Neuron (in vitro differentiated cells): ENCODE results near the gene ACOXL.

Source experiments
- H2AFZ ChIP-seq: one replicate; pipeline ENCODE4 v1.6.1; 2013; ENCODE audit warnings: low read depth, mild to moderate bottlenecking, inconsistent platforms, low read length, moderate library complexity
- H3K27me3 ChIP-seq: one replicate; pipeline ENCODE4 v1.6.1; 2013; ENCODE audit warnings: low read length; ENCODE audit not compliant: insufficient read depth
- H3K36me3 ChIP-seq: one replicate; pipeline ENCODE4 v1.6.1; 2013; ENCODE audit warnings: low read length; ENCODE audit not compliant: insufficient read depth
- H3K4me1 ChIP-seq: one replicate; pipeline ENCODE4 v1.6.1; 2013; ENCODE audit warnings: low read length; ENCODE audit not compliant: insufficient read depth
- H3K4me3 ChIP-seq: 2 replicates; pipeline ENCODE4 v1.5.1; 2013; ENCODE audit warnings: mild to moderate bottlenecking, low read length, moderate library complexity
- H3K9me3 ChIP-seq: one replicate; pipeline ENCODE4 v1.6.1; 2013; ENCODE audit warnings: low read length

Gene ACOXL

DNA sequence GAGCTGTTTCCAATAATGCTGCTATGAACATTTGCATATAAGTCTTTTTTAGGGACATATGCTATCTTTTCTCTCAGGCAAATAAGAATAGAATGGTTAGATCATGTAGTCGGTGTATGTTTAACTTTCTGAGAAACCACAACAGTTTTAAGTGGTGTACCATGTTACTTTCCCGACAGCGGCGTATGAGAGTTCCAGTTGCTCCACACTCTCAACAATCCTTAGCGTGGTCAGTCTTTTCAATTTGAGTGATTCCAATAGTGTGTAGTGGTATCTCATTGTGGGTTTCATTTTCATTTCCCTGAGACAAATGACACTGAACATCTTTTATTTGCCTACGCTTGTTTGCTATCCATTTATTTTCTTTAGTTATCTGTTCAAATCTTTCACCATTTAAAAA, 149.5 kb downstream of the ACOXL start:
- H3K4me1 ChIP-seq = no peaks in the 10 kb centered on the region
- H3K27me3 ChIP-seq = no peaks in the 10 kb centered on the region
- H2AFZ ChIP-seq = no peak overlapping the region
- H3K9me3 ChIP-seq = no peaks in the 10 kb centered on the region
- H3K36me3 ChIP-seq = no peaks in the 10 kb centered on the region
- H3K4me3 ChIP-seq = no peak overlapping the region

DNA sequence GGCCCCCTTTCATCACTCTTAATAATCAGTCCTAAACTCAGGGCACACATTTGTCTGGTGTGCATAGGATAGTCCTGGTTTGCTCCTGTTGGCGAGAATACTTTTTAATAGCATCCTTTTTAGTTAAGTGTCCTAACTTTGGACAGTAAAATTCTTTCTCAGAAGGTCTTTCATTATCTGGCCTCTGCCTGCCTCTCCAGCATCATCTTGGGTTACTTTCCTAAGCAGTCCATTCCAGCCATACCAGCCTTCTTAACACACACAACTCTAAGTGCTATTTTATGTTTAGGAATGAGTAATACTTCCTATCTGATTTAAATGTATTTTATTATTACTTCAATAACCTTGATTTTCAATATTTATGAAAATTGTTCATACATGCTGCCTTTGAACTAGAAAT, 151.0 kb downstream of the ACOXL start:
- H3K4me3 ChIP-seq = no peak overlapping the region
- no peaks in the 10 kb centered on the region for H3K9me3 ChIP-seq

GRCh38 chr2:110885256-110885655, 152.9 kb downstream of the ACOXL start:
- Histone ChIP-seq H2AFZ (no peak overlapping the region), H3K9me3 (no peaks in the 10 kb centered on the region), H3K27me3 (no peaks in the 10 kb centered on the region), H3K36me3 (no peaks in the 10 kb centered on the region), H3K4me1 (no peaks in the 10 kb centered on the region), H3K4me3 (no peak overlapping the region)

More for the DNA sequence above, 151.0 kb downstream of the ACOXL start:
- no peaks in the 10 kb centered on the region for H3K27me3 ChIP-seq
- H3K36me3 ChIP-seq = no peaks in the 10 kb centered on the region
- H2AFZ ChIP-seq = no peak overlapping the region
- no peaks in the 10 kb centered on the region for H3K4me1 ChIP-seq

DNA sequence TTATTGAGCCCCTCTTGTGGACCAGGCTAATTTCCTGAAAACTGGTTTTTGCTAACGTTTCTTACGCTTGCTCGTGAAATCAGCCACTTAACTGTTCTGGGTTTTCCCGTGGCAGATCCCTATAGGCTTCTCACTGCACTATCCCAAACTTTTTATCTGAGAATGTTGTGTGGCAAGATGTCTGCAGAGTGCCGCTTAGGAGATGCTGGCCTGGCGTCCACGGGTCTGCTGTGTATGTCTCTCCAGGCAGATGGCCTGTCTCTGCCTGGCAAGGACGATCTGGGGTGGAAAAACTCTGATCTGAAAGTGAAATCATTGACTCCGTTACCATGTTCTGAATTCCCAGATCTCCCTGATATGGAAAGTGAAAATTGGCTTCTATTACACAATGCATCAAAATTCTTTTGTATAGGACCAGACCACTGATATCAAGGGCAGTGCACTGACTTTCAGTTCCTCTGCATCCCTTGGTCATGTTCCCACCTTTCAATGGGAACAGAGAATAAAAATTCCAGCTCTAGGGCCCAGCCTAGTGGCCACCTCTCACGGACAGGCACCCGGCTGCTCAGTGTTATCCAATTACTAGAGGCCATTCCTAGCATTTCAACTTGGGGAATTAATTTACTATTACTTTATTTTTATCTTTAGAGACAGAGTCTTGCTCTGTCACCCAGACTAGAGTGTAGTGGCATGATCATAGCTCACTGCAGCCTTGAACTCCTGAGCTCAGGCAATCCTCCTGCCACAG, 154.6 kb downstream of the ACOXL start:
- Histone ChIP-seq H3K27me3 (no peaks in the 10 kb centered on the region), H3K4me3 (no peak overlapping the region), H3K4me1 (no peaks in the 10 kb centered on the region), H3K9me3 (no peaks in the 10 kb centered on the region), H2AFZ (no peak overlapping the region), H3K36me3 (no peaks in the 10 kb centered on the region)

DNA sequence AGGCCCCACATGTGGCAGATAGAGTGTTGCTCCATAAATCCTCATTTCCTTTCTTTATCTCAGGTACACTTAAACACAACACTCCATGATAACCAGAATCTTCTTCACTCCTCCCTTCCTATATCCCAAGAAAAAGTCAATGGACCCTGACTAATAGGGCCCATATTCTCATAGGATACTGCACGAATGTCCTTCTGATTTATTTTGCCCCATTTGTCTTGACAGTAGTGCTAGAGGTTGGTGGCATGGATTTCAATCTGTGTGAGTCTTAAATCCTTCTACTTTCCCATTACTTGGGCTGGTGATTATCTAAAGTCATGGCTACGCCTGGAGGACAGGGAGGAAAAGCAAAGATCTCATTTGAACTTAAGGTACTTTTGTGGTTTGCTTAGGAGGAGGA, 156.0 kb downstream of the ACOXL start:
- H3K9me3 ChIP-seq = no peaks in the 10 kb centered on the region
- H3K36me3 ChIP-seq = no peaks in the 10 kb centered on the region
- H3K27me3 ChIP-seq = no peaks in the 10 kb centered on the region
- H2AFZ ChIP-seq = no peak overlapping the region
- H3K4me3 ChIP-seq = no peak overlapping the region
- H3K4me1 ChIP-seq = no peaks in the 10 kb centered on the region

GRCh38 chr2:110891626-110892025, 159.3 kb downstream of the ACOXL start:
- Histone ChIP-seq H2AFZ (no peak overlapping the region), H3K36me3 (no peaks in the 10 kb centered on the region), H3K9me3 (no peaks in the 10 kb centered on the region), H3K4me3 (no peak overlapping the region), H3K27me3 (no peaks in the 10 kb centered on the region), H3K4me1 (no peaks in the 10 kb centered on the region)

DNA sequence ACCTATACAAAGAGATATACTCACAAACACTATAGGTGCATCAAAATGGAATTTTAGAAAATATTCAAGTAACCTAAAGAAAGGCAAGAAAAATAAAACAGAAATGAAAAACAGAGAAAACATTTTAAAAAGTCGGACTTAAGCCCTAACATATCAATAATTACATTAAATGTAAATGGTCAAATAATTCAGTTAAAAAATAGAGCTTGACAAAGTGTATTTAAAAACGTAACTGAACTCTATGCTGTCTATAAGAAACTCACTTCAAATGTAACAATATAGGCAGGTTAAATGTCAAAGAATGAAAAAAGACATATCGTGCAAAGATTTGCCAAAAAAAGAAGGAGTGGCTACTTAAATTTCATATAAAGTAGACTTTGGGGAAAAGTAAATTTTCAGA, 163.9 kb downstream of the ACOXL start:
- peaks cover 12% of the 10 kb centered on the region for H3K4me1 ChIP-seq
- H2AFZ ChIP-seq = no peak overlapping the region
- H3K4me3 ChIP-seq = no peak overlapping the region
- no peaks in the 10 kb centered on the region for H3K27me3 ChIP-seq
- no peaks in the 10 kb centered on the region for H3K36me3 ChIP-seq
- no peaks in the 10 kb centered on the region for H3K9me3 ChIP-seq

DNA sequence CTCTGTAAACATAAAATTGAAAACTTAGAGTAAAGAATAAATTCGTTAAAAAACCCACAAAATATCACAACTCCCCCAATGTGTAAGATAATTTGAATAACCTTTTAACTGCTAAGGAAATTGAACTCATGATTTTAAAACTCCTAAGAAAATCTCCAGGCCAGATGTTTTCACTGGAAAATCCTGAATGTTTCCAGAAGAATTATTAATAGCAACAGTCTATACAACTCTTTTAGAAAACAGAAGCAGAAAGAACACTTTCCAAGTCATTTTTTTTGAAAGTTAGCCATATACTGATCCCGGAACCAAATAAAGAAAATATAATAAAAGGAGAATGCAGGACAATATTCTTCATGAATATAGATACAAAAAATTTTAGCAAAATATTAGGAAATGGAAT, 165.6 kb downstream of the ACOXL start:
- Histone ChIP-seq H3K9me3 (no peaks in the 10 kb centered on the region), H3K27me3 (no peaks in the 10 kb centered on the region), H2AFZ (no peak overlapping the region), H3K4me3 (no peak overlapping the region), H3K36me3 (no peaks in the 10 kb centered on the region), H3K4me1 (peaks cover 12% of the 10 kb centered on the region)

- H3K27me3 ChIP-seq = no peaks in the 10 kb centered on the region
Observed at GRCh38 chr2:110900191-110900590, 167.8 kb downstream of the ACOXL start.

GRCh38 chr2:110903548-110903947, 171.2 kb downstream of the ACOXL start:
- H3K36me3 ChIP-seq = no peaks in the 10 kb centered on the region
- no peaks in the 10 kb centered on the region for H3K9me3 ChIP-seq
- H3K4me3 ChIP-seq = no peak overlapping the region
- H3K4me1 ChIP-seq = peaks cover 12% of the 10 kb centered on the region
- H3K27me3 ChIP-seq = no peaks in the 10 kb centered on the region
- H2AFZ ChIP-seq = no peak overlapping the region

More at GRCh38 chr2:110900191-110900590, 167.8 kb downstream of the ACOXL start:
- Histone ChIP-seq H3K36me3 (no peaks in the 10 kb centered on the region), H3K4me3 (no peak overlapping the region), H3K4me1 (peaks cover 12% of the 10 kb centered on the region), H3K9me3 (no peaks in the 10 kb centered on the region), H2AFZ (no peak overlapping the region)

DNA sequence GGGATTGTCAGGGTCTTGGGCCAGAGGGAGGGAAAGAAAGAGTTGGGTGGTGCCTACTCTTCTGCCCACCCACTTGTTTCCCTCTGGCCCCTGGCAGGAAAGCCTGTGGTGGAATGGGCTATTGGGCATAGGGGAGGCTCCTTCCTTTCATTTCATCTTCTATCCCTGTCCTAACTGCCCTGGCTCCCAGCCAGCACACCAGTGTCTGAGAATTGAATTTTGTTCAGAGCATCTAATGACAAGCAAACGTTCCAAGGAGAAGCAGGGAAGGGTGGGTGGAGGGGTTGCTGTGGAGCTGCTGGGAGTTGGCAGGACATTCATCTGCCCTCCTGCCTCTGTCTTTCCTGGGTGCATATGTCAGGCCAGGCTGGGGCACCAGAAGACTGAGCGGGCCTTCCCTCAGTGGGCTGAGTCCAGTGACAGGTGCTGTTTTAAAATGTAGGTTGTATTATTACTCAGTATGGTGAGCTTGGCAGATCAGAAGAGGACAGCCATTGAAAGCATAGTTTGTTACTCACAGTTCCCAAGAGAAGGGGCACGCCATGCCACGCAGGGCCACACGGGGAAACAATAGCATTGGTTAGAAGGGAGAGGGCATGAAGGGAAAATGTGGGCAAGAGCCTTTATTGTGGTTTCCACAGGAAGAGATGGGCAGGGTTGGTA, 171.9 kb downstream of the ACOXL start:
- Histone ChIP-seq H3K4me1 (peaks cover 10% of the 10 kb centered on the region), H3K36me3 (no peaks in the 10 kb centered on the region), H3K9me3 (no peaks in the 10 kb centered on the region), H3K4me3 (no peak overlapping the region), H2AFZ (no peak overlapping the region), H3K27me3 (no peaks in the 10 kb centered on the region)

GRCh38 chr2:110904779-110905148, 172.4 kb downstream of the ACOXL start:
- Histone ChIP-seq H2AFZ (no peak overlapping the region), H3K4me3 (no peak overlapping the region), H3K9me3 (no peaks in the 10 kb centered on the region), H3K27me3 (no peaks in the 10 kb centered on the region), H3K4me1 (peaks cover 5% of the 10 kb centered on the region), H3K36me3 (no peaks in the 10 kb centered on the region)

GRCh38 chr2:110905217-110905616, 172.8 kb downstream of the ACOXL start:
- Histone ChIP-seq H3K36me3 (no peaks in the 10 kb centered on the region), H3K4me1 (peaks cover 2% of the 10 kb centered on the region)

More at GRCh38 chr2:110905217-110905616, 172.8 kb downstream of the ACOXL start:
- Histone ChIP-seq H2AFZ (no peak overlapping the region), H3K9me3 (no peaks in the 10 kb centered on the region), H3K4me3 (no peak overlapping the region), H3K27me3 (no peaks in the 10 kb centered on the region)
